Osteocyte (in vitro differentiated cells): ENCODE measurements around the gene CUBN. TPM values are rescaled to one million over a fixed set of nuclear protein-coding genes. Genes with fewer than 3 reads are reported as not detected.

Source experiments
- DNase-seq: peaks from one replicate; pipeline ENCODE4 v3.0.0; 2021; ENCODE audit warnings: mixed read lengths; ENCODE audit not compliant: unreplicated experiment; ENCODE audit errors: extremely low spot score
- H3K27ac Mint-ChIP-seq: one replicate; pipeline ENCODE4 v1.8.0; 2021; ENCODE audit warnings: mild to moderate bottlenecking, mixed read lengths; ENCODE audit not compliant: unreplicated experiment
- H3K27me3 Mint-ChIP-seq: one replicate; pipeline ENCODE4 v1.8.0; 2021; ENCODE audit warnings: mixed read lengths; ENCODE audit not compliant: unreplicated experiment
- H3K36me3 Mint-ChIP-seq: one replicate; pipeline ENCODE4 v1.8.0; 2021; ENCODE audit warnings: mixed read lengths; ENCODE audit not compliant: unreplicated experiment
- H3K4me1 Mint-ChIP-seq: one replicate; pipeline ENCODE4 v1.8.0; 2021; ENCODE audit warnings: mixed read lengths; ENCODE audit not compliant: unreplicated experiment
- H3K4me3 Mint-ChIP-seq: one replicate; pipeline ENCODE4 v1.8.0; 2021; ENCODE audit warnings: mild to moderate bottlenecking, moderate library complexity, mixed read lengths; ENCODE audit not compliant: unreplicated experiment
- H3K9me3 Mint-ChIP-seq: one replicate; pipeline ENCODE4 v1.8.0; 2021; ENCODE audit warnings: mixed read lengths; ENCODE audit not compliant: unreplicated experiment
- CTCF ChIP-seq: fragments of 200-600 bp; sonication (generic); IDR thresholded peaks from 2 replicates; pipeline ENCODE4 v1.5.0; 2021; ENCODE audit warnings: antibody characterized with exemption, mild to moderate bottlenecking, moderate library complexity
- total RNA-seq: library from RNA; stranded (reverse); gene quantifications from 2 replicates; pipeline ENCODE4 v1.2.1, GENCODE V29; 2021

CUBN gene
- total RNA-seq, 1 donor from 2014 or later = 1.4 TPM

- no peak for TF ChIP-seq CTCF
- Mint-ChIP-seq H3K27me3 (no peaks in the 10 kb centered on the region), H3K4me1 (peaks cover 42% of the 10 kb centered on the region), H3K9me3 (peaks cover 3% of the 10 kb centered on the region), H3K36me3 (peaks cover 1% of the 10 kb centered on the region), H3K27ac (no peak overlapping the region), H3K4me3 (no peak overlapping the region)
- no peak for DNase-seq
Observed at GRCh38 chr10:17068953-17069352, 60.7 kb downstream of the CUBN start.

GRCh38 chr10:17067376-17068264 is 62.0 kb downstream of the CUBN start:
- Mint-ChIP-seq H3K9me3 (peaks cover 3% of the 10 kb centered on the region), H3K27ac (peak overlapping the region; percentile 42), H3K4me1 (peaks cover 48% of the 10 kb centered on the region), H3K36me3 (peaks cover 1% of the 10 kb centered on the region), H3K27me3 (no peaks in the 10 kb centered on the region), H3K4me3 (no peak overlapping the region)
- no peak for TF ChIP-seq CTCF
- DNase-seq = no peak

- no peaks in the 10 kb centered on the region for H3K27me3 Mint-ChIP-seq
- H3K36me3 Mint-ChIP-seq = peaks cover 1% of the 10 kb centered on the region
- H3K9me3 Mint-ChIP-seq = peaks cover 3% of the 10 kb centered on the region
- no peak overlapping the region for H3K4me3 Mint-ChIP-seq
- H3K4me1 Mint-ChIP-seq = peaks cover 47% of the 10 kb centered on the region
- no peak overlapping the region for H3K27ac Mint-ChIP-seq
- TF ChIP-seq CTCF = no peak
- DNase-seq = no peak
Observed at GRCh38 chr10:17066807-17067206, 62.8 kb downstream of the CUBN start.

GRCh38 chr10:17066000-17066399 is 63.6 kb downstream of the CUBN start:
- no peak for DNase-seq
- Mint-ChIP-seq H3K4me1 (peaks cover 54% of the 10 kb centered on the region), H3K36me3 (peaks cover 1% of the 10 kb centered on the region), H3K27me3 (no peaks in the 10 kb centered on the region), H3K27ac (no peak overlapping the region), H3K4me3 (no peak overlapping the region), H3K9me3 (peaks cover 3% of the 10 kb centered on the region)
- no peak for TF ChIP-seq CTCF

- no peaks in the 10 kb centered on the region for H3K36me3 Mint-ChIP-seq
- DNase-seq = no peak
- peaks cover 3% of the 10 kb centered on the region for H3K9me3 Mint-ChIP-seq
- H3K27ac Mint-ChIP-seq = no peak overlapping the region
- no peaks in the 10 kb centered on the region for H3K27me3 Mint-ChIP-seq
- peaks cover 58% of the 10 kb centered on the region for H3K4me1 Mint-ChIP-seq
- no peak for TF ChIP-seq CTCF
- H3K4me3 Mint-ChIP-seq = no peak overlapping the region
Observed at GRCh38 chr10:17065273-17065672, 64.3 kb downstream of the CUBN start.
